ENCODE results near the gene FLOT2. TPM values are rescaled to one million over a fixed set of nuclear protein-coding genes. Genes with fewer than 3 reads are reported as not detected.

Gene FLOT2
- polyA plus RNA-seq, 2 of the 4 experiments (the other 2 are of a cell fraction) = 66.4 to 78.6 TPM

- H3K27ac ChIP-seq = peak overlapping the region; percentile 82 to 92
- FAIRE-seq = peak; percentile 7
- peak overlapping the region; percentile 82 for H3K4me3 ChIP-seq
- TF ChIP-seq SREBF2 (IDR thresholded peaks at IDR 0.05) (no peak), KDM1A (IDR thresholded peaks at IDR 0.05; ENCODE audit: low read depth) (no peak), HOXB13 (CRISPR knock-in tag; IDR thresholded peaks at IDR 0.05; ENCODE audit: low read depth) (no peak), HES2 (IDR thresholded peaks at IDR 0.05) (no peak), KDM5A (IDR thresholded peaks at IDR 0.05) (no peak), FOSL2 (IDR thresholded peaks at IDR 0.05) (no peak), FOSL2 (CRISPR knock-in tag; IDR thresholded peaks at IDR 0.05) (no peak), NFE2L2 (conservative IDR thresholded peaks at IDR 0.05; ENCODE audit: low read length) (no peak), FOXS1 (CRISPR knock-in tag; IDR thresholded peaks at IDR 0.05) (no peak), MAX (IDR thresholded peaks at IDR 0.05) (no peak)
- TF ChIP-seq, protein P1, sequence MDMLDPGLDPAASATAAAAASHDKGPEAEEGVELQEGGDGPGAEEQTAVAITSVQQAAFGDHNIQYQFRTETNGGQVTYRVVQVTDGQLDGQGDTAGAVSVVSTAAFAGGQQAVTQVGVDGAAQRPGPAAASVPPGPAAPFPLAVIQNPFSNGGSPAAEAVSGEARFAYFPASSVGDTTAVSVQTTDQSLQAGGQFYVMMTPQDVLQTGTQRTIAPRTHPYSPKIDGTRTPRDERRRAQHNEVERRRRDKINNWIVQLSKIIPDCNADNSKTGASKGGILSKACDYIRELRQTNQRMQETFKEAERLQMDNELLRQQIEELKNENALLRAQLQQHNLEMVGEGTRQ (IDR thresholded peaks at IDR 0.05) = no peak
- TF ChIP-seq, protein P2, sequence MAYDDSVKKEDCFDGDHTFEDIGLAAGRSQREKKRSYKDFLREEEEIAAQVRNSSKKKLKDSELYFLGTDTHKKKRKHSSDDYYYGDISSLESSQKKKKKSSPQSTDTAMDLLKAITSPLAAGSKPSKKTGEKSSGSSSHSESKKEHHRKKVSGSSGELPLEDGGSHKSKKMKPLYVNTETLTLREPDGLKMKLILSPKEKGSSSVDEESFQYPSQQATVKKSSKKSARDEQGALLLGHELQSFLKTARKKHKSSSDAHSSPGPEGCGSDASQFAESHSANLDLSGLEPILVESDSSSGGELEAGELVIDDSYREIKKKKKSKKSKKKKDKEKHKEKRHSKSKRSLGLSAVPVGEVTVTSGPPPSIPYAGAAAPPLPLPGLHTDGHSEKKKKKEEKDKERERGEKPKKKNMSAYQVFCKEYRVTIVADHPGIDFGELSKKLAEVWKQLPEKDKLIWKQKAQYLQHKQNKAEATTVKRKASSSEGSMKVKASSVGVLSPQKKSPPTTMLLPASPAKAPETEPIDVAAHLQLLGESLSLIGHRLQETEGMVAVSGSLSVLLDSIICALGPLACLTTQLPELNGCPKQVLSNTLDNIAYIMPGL (CRISPR knock-in tag; IDR thresholded peaks at IDR 0.05; ENCODE audit: borderline replicate concordance) = no peak
- TF ChIP-seq, protein P3, sequence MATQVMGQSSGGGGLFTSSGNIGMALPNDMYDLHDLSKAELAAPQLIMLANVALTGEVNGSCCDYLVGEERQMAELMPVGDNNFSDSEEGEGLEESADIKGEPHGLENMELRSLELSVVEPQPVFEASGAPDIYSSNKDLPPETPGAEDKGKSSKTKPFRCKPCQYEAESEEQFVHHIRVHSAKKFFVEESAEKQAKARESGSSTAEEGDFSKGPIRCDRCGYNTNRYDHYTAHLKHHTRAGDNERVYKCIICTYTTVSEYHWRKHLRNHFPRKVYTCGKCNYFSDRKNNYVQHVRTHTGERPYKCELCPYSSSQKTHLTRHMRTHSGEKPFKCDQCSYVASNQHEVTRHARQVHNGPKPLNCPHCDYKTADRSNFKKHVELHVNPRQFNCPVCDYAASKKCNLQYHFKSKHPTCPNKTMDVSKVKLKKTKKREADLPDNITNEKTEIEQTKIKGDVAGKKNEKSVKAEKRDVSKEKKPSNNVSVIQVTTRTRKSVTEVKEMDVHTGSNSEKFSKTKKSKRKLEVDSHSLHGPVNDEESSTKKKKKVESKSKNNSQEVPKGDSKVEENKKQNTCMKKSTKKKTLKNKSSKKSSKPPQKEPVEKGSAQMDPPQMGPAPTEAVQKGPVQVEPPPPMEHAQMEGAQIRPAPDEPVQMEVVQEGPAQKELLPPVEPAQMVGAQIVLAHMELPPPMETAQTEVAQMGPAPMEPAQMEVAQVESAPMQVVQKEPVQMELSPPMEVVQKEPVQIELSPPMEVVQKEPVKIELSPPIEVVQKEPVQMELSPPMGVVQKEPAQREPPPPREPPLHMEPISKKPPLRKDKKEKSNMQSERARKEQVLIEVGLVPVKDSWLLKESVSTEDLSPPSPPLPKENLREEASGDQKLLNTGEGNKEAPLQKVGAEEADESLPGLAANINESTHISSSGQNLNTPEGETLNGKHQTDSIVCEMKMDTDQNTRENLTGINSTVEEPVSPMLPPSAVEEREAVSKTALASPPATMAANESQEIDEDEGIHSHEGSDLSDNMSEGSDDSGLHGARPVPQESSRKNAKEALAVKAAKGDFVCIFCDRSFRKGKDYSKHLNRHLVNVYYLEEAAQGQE (IDR thresholded peaks at IDR 0.05) = no peak
- no peaks in the 10 kb centered on the region for H3K9me3 ChIP-seq
- H3K4me2 ChIP-seq = peak overlapping the region; percentile 85
- H3K4me1 ChIP-seq = peaks cover 11% of the 10 kb centered on the region; the same call in 1 of the 3 replicates
- DNase-seq (ENCODE audit: low read depth in 1 of 2, low spot score in 1 of 2) = peak in 1 of 2 experiments; percentile 42
- ChIA-PET CTCF (interaction anchor here (0.7 to 7.1 kb wide), 15 partner anchors 9 to 338 kb away, joined by 3 to 58 read pairs (median 5); partner anchors contain the start of genes DHRS13, MYO18A and TLCD1), POLR2A (interaction anchor here (0.6 to 1.6 kb wide), 8 partner anchors 10 to 122 kb away, joined by 3 to 7 read pairs (median 5); partner anchors contain the start of gene RPL23A)
- ATAC-seq = peak; percentile 29 to 45; a peak in 5 of 6 replicates
- 6% methylated on average over 6 of the region's 6 CpGs for WGBS (ENCODE audit: missing lambda C conversion rate)
These were observed 55.6 kb downstream of the FLOT2 start for GRCh38 chr17:28841901-28842281.

- TF ChIP-seq, protein P4, sequence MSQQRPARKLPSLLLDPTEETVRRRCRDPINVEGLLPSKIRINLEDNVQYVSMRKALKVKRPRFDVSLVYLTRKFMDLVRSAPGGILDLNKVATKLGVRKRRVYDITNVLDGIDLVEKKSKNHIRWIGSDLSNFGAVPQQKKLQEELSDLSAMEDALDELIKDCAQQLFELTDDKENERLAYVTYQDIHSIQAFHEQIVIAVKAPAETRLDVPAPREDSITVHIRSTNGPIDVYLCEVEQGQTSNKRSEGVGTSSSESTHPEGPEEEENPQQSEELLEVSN (IDR thresholded peaks at IDR 0.05; ENCODE audit: borderline replicate concordance, low read depth) = no peak
- TF ChIP-seq RARB (CRISPR knock-in tag; IDR thresholded peaks at IDR 0.05) (no peak), CTCF (IDR thresholded peaks at IDR 0.05) (no peak), PHF8 (IDR thresholded peaks at IDR 0.05; ENCODE audit: borderline replicate concordance, low read depth) (no peak), NPAS2 (CRISPR knock-in tag; IDR thresholded peaks at IDR 0.05; ENCODE audit: borderline replicate concordance) (no peak), NR3C1 (IDR thresholded peaks at IDR 0.05) (no peak)
- TF ChIP-seq, protein P2 (CRISPR knock-in tag; IDR thresholded peaks at IDR 0.05; ENCODE audit: borderline replicate concordance) = no peak
- TF ChIP-seq, protein P3 (IDR thresholded peaks at IDR 0.05) = no peak
- Histone ChIP-seq H3K4me2 (no peak overlapping the region), H3K9me3 (no peaks in the 10 kb centered on the region), H3K27ac (no peak overlapping the region), H3K4me3 (no peak overlapping the region), H3K4me1 (peaks cover 11% of the 10 kb centered on the region; the same call in 1 of the 3 replicates)
- FAIRE-seq = no peak
- ChIA-PET CTCF (interaction anchor here (0.8 to 1.3 kb wide), 4 partner anchors 11 to 81 kb away, joined by 3 to 4 read pairs (median 3); no protein-coding TSS in a partner anchor), POLR2A (no interaction called here)
- no peak for DNase-seq (ENCODE audit: low read depth in 1 of 2, low spot score in 1 of 2)
- ATAC-seq = no peak
- 88% methylated on average over 2 of the region's 2 CpGs for WGBS (ENCODE audit: missing lambda C conversion rate)
These were observed 58.3 kb downstream of the FLOT2 start for GRCh38 chr17:28839221-28839620.

Data from A549 (cell line).